ENCODE measurements around the gene MUS81.

DNA sequence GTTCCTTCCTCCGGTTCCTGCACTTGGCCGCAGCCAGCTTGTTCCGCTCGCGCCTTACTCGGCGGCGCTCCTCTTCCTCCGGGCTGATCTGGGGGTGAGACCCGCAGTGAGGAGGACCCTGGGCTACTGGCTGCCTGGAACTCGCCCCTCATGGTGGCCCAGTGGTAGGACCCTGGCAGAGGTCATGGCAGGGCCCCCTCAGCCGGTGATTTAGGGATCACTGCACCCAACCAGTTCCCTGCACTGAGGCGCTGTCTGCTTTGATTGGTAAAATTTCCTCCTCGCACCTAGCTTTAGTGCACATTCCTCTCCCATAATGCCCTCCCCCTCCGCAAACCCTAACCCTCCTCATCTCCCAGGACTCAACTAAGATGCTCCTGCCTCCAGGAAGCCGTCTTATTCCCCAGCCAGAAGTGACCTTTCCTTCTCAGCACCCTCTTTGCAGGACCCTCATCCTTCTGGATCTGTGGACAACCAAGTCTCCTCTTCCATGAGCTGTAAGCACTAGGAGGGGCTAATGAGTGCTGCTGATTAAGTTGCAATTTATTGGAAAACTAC is 33.9 kb downstream of the MUS81 start:
- TF ChIP-seq POLR2A (IDR thresholded peaks at IDR 0.05; ENCODE audit: low read depth, low read length) (no peak; the same call in 1 of the 2 replicates), SPI1 (IDR thresholded peaks at IDR 0.05; ENCODE audit: low read depth, low read length) (peak; percentile 63), POLR2AphosphoS5 (IDR thresholded peaks at IDR 0.05; ENCODE audit: low read depth, low read length) (no peak), TAF1 (IDR thresholded peaks at IDR 0.05; ENCODE audit: low read depth, low read length) (no peak), PAX5 (IDR thresholded peaks at IDR 0.05; ENCODE audit: insufficient read depth, low read length, severe bottlenecking) (no peak)
